IPS-20b (cell line): ENCODE results near the gene WASF3.
"Not testable (repeated sequence)": the region's sequence is repeated elsewhere in the genome, so short reads cannot be mapped to it uniquely, and the experiment has no call there.

ENCODE experiments used
- H3K27ac ChIP-seq: one replicate; pipeline ENCODE4 v1.5.1; 2013; ENCODE audit warnings: low read length
- H3K27me3 ChIP-seq: 2 replicates; pipeline ENCODE4 v1.6.1; 2013; ENCODE audit warnings: mild to moderate bottlenecking, low read length, inconsistent platforms; ENCODE audit not compliant: insufficient read depth
- H3K36me3 ChIP-seq: 2 replicates; pipeline ENCODE4 v1.6.1; 2013; ENCODE audit warnings: low read depth, mild to moderate bottlenecking, inconsistent platforms, low read length, moderate library complexity; ENCODE audit not compliant: insufficient read depth
- H3K4me1 ChIP-seq: 2 replicates; pipeline ENCODE4 v1.6.1; 2013; ENCODE audit warnings: mild to moderate bottlenecking, control low read depth, inconsistent platforms, low read length, moderate library complexity; ENCODE audit not compliant: insufficient read depth
- H3K4me3 ChIP-seq: 2 replicates; pipeline ENCODE4 v1.5.1; 2013; ENCODE audit warnings: mild to moderate bottlenecking, low read length, inconsistent platforms
- H3K9ac ChIP-seq: 2 replicates; pipeline ENCODE4 v1.6.1; 2013; ENCODE audit warnings: low read depth, mild to moderate bottlenecking, inconsistent platforms, low read length, moderate library complexity
- H3K9me3 ChIP-seq: 2 replicates; pipeline ENCODE4 v1.6.1; 2013; ENCODE audit warnings: mild to moderate bottlenecking, low read depth, low read length, inconsistent platforms; ENCODE audit not compliant: insufficient read depth

Gene WASF3

DNA sequence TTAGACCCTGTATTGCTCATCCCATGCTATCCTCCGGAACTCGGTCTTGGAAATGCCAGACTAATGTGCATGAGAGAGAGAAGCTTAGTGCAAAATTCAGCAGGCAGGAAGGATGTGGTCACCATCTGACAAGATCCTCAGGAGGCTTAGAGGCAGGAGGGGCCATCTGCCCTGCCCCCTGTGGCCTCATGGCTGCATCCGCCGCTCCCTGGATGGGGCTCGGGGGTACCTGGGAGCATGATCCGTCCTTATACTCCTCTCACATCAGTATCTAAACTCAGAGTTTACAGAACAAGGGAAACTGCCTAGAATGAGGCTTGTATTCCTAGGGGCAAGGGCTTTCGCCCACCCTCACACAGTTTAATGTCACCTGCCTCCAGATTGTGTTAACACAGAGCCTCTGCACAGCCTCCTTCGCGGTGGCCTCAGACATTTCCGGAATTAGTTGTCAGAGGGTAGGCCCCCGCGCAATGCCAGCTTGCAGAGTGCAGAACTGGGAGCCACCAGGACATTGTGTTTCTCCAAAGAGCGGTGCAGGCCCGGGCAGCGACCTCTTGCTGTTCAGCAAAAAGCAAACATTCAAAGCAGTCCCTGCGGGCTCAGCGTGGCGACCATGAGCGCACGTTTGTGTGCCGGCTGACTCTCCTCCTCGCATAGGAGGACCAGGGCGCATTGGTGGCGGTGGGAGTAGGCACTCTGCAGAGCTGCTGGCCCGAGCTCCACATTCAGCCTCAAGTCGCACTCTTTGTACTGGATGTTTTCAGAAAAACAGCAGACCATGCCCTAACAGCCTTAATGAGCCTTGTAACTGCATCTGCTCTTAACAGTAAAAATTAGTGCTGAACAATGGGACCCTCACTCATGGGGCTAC, 164.0 kb downstream of the WASF3 start:
- no peaks in the 10 kb centered on the region for H3K36me3 ChIP-seq
- H3K27me3 ChIP-seq: no peaks in the 10 kb centered on the region
- H3K4me3 ChIP-seq: no peak overlapping the region
- H3K9me3 ChIP-seq: no peaks in the 10 kb centered on the region
- H3K27ac ChIP-seq: no peak overlapping the region
- no peaks in the 10 kb centered on the region for H3K4me1 ChIP-seq
- H3K9ac ChIP-seq: no peak overlapping the region

DNA sequence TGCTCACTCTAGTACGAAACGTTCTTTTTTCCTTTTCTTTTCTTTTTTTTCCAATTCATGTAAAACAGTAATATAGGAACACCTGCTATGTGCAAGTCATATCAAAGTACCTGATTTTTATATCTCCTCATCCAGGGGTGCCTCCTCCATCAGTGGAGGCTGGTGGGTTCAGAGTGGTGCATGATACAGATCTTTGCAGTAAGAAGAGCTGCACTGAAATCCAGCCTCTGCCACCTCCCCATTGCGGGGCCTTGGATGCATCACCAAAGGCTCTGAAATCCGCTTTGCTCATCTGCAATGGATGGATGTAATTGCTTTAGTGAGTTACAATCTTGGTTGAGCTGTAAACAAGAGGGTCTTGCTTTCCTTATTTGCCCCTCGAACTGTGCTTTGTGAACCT, 164.8 kb downstream of the WASF3 start:
- no peak overlapping the region for H3K9ac ChIP-seq
- H3K27me3 ChIP-seq: no peaks in the 10 kb centered on the region
- H3K9me3 ChIP-seq: no peaks in the 10 kb centered on the region
- H3K4me3 ChIP-seq: no peak overlapping the region
- no peaks in the 10 kb centered on the region for H3K4me1 ChIP-seq
- no peak overlapping the region for H3K27ac ChIP-seq
- no peaks in the 10 kb centered on the region for H3K36me3 ChIP-seq

DNA sequence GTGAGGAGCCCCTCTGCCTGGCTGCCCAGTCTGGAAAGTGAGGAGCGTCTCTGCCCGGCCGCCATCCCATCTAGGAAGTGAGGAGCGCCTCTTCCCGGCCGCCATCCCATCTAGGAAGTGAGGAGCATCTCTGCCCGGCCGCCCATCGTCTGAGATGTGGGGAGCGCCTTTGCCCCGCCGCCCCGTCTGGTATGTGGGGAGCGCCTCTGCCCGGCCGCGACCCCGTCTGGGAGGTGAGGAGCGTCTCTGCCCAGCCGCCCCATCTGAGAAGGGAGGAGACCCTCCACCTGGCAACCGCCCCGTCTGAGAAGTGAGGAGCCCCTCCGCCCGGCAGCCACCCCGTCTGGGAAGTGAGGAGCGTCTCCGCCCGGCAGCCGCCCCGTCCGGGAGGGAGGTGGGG, 166.1 kb downstream of the WASF3 start:
- not testable (repeated sequence) for H3K27me3 ChIP-seq, H3K4me1 ChIP-seq

DNA sequence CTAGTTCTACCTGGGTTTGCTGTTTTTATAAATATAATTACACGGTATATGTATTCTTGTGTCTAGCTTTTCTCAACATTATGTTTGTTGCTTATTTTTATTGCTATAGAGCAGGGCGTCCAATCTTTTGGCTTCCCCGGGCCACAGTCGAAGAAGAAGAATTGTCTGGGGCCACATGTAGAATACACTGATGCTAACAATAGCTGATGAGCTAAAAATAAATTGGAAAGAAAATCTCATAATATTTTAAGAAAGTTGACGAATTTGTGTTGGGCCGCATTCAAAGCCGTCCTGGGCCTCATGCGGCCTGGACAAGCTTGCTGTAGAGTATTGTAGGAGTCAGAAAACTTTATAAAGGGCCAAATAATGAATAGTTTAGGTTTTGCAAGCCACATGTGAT, 169.2 kb downstream of the WASF3 start:
- H3K9ac ChIP-seq: no peak overlapping the region
- no peaks in the 10 kb centered on the region for H3K4me1 ChIP-seq
- H3K36me3 ChIP-seq: no peaks in the 10 kb centered on the region
- H3K4me3 ChIP-seq: no peak overlapping the region
- no peaks in the 10 kb centered on the region for H3K27me3 ChIP-seq
- H3K9me3 ChIP-seq: no peaks in the 10 kb centered on the region
- no peak overlapping the region for H3K27ac ChIP-seq

More for the DNA sequence above, 166.1 kb downstream of the WASF3 start:
- not testable (repeated sequence) for H3K27ac ChIP-seq, H3K36me3 ChIP-seq, H3K4me3 ChIP-seq, H3K9ac ChIP-seq, H3K9me3 ChIP-seq

DNA sequence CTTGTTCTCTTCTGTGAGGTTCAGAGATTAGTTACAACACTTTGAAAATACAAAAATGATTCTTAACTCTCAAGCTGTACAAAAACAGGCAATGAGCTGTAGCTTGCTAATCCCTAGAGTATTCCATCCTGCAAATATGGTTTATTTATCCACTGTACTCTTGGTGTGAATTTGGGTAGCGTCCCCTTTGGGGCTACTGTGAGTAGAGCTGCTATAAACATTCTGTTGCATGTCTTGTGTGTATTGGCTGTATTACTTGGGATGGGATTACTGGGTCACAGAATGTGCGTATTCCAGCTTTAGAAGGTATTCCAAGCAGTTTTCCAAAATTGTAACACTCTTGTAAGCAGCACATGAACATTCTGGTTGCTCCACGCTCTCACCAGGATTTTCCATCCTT, 169.6 kb downstream of the WASF3 start:
- Histone ChIP-seq H3K27ac (no peak overlapping the region), H3K9me3 (no peaks in the 10 kb centered on the region), H3K36me3 (no peaks in the 10 kb centered on the region), H3K4me1 (no peaks in the 10 kb centered on the region), H3K4me3 (no peak overlapping the region), H3K9ac (no peak overlapping the region), H3K27me3 (no peaks in the 10 kb centered on the region)

DNA sequence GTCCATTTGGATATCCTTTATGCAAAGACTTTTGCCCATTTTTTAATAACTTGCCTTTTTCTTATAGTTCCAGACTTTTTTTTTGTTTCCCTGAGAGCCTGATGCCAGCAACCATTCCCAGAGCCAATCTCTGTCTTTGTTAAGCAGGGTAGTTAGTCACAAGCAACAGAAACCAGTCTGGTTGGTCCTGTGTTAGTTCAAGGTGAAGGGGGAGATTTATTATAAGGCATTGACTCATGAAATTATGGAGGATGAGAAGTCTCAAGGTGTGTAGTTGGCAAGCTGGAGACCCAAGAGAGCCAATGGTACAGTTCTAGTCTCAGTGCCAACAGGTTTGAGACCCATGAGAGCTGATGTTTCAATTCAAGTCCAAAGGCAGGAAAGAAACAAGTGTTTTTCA, 170.2 kb downstream of the WASF3 start:
- Histone ChIP-seq H3K4me3 (no peak overlapping the region), H3K9ac (no peak overlapping the region), H3K27ac (no peak overlapping the region), H3K27me3 (no peaks in the 10 kb centered on the region), H3K4me1 (no peaks in the 10 kb centered on the region), H3K36me3 (no peaks in the 10 kb centered on the region), H3K9me3 (no peaks in the 10 kb centered on the region)

DNA sequence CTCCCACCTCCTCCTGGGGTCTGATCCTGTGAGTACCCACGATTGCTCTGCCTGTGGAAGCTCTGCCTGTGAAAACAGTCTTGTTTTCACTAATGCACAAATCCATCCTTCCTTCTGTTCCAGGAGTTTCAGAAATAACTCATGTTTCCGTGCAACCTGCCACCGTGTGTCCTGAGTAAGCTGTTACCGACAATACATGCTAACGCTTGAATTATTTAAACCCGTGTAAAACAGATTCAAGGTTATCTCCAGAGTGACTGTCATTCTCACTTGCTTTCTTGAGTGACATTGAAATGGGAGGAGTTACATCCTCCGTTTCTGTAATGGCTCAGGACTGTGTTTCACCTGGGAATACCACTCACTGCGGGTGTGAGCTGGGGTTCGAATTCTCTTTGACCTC, 178.2 kb downstream of the WASF3 start:
- H3K9ac ChIP-seq: no peak overlapping the region
- no peaks in the 10 kb centered on the region for H3K4me1 ChIP-seq
- H3K27ac ChIP-seq: no peak overlapping the region
- no peaks in the 10 kb centered on the region for H3K36me3 ChIP-seq
- H3K27me3 ChIP-seq: no peaks in the 10 kb centered on the region
- H3K9me3 ChIP-seq: peaks cover 8% of the 10 kb centered on the region; the same call in 1 of the 2 replicates
- H3K4me3 ChIP-seq: no peak overlapping the region
